HFF-Myc (cell line): ENCODE data around the gene ABHD11.
A peak's percentile ranks its signal among the peaks of the same experiment; 100 is the strongest.
"Not testable (repeated sequence)": the region's sequence is repeated elsewhere in the genome, so short reads cannot be mapped to it uniquely, and the experiment has no call there.

Experiments used
- DNase-seq: peaks from one replicate; pipeline ENCODE4 v3.0.0-alpha.2; 2011; ENCODE audit warnings: low read depth; ENCODE audit errors: extremely low read depth
- H3K4me3 ChIP-seq: replicated peaks from 2 replicates; pipeline ENCODE4 v1.5.1; 2011; ENCODE audit warnings: low read depth, mild to moderate bottlenecking, control low read depth, low read length
- CTCF ChIP-seq: IDR thresholded peaks from 2 replicates; pipeline ENCODE4 v1.5.1; 2012; ENCODE audit warnings: mild to moderate bottlenecking, low read depth, low read length, control low read depth; ENCODE audit errors: missing control alignments

The ABHD11 gene

GRCh38 chr7:73738612-73739386, at the start of gene ABHD11:
Gene ABHD11, minus strand, starts transcription at chr7:73738802. Its CDS starts 32 bp downstream, at chr7:73738770.
- no peak for TF ChIP-seq CTCF
- peak within 1 kb of the TSS; percentile 84 for H3K4me3 ChIP-seq
- peak; percentile 84 for DNase-seq

- DNase-seq, H3K4me3 ChIP-seq: not testable (repeated sequence)
These were observed 49.1 kb upstream of the ABHD11 start for GRCh38 chr7:73787786-73788048.

DNA sequence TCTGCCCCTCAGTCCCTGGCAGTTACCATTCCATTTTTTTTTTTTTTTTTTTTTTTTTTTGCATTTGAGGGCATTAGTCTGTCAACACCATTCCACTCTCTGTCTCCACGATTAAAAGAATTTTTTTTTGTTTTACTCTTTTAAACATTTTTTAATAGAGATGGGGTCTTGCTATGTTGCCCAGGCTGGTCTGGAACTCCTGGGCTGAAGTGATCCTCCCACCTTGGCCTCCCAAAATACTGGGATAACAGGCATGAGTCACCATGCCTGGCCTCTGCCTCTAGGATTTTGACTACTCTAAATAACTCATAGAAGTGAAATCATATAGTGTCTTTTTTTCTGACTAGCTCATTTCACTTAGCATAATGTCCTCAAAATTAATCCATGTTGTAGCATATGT, 48.0 kb upstream of the ABHD11 start:
- no peak for DNase-seq
- TF ChIP-seq CTCF, result no peak
- no peak overlapping the region for H3K4me3 ChIP-seq

- no peak for DNase-seq
- no peak for TF ChIP-seq CTCF
- no peak overlapping the region for H3K4me3 ChIP-seq
These were observed 40.9 kb upstream of the ABHD11 start for GRCh38 chr7:73779517-73779916.

GRCh38 chr7:73778801-73779389, 40.3 kb upstream of the ABHD11 start:
- DNase-seq, result no peak
- TF ChIP-seq CTCF, result no peak
- no peak overlapping the region for H3K4me3 ChIP-seq

DNA sequence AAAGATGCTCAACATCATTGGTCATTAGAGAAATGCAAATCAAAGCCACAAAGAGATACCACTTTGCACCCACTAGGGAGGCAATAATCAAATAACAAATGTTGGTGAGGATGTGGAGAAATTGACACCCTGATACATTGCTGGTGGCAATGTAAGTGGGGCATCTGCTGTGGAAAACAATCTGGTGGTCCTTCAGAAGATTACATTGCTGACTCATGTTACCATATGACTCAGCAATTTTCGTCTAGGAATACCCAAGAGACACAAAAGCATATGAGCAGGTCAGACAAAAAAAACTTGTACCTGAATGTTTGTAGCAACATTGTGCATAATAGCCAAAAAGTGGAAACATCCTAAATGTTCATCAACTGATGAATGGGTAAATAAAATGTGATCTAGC, 36.3 kb upstream of the ABHD11 start:
- no peak for TF ChIP-seq CTCF
- no peak overlapping the region for H3K4me3 ChIP-seq
- peak; percentile 19 for DNase-seq

DNA sequence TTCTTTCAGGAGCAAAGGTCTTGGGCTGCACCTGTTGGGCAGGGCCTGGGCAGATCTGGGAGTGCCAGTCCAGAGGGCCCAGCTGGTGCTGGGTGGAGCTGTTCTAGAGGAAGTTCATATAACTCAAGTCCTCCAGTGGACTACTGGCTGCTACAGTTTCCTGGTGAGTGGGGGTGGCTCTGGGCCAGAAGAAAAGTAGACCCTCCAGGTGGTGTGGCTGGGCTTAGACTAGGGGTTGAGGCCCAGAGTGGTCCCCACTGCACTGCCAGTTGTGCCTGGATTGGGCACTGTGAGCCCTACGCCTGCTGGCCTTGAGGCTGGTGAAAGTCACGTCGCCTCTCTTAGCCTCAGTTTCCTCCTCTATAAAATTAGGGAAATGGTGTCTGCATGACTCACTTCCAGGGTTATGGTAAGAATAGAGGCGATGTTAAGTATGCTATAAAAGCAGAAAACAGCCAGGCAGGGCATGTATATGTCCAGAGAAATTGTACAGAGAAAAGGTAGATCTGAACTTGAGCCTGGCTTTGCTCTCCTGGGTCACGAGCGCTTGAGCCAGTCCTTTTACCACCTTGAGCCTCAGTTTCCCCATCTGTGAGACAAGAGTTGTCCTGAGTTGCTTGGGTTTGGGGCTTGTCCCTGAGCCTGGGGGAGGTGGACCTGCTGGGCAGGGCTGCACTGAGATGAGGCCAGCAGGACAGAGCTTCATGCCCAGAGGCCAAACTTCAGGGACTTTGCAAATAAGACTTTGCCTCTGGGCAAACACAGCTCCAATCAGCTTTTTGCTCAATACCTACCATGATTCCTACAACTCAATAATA, 35.3 kb upstream of the ABHD11 start:
- no peak for TF ChIP-seq CTCF
- DNase-seq, result no peak
- no peak overlapping the region for H3K4me3 ChIP-seq
